Measurements from ENCODE around the gene PIEZO1.
A peak's percentile ranks its signal among the peaks of the same experiment; 100 is the strongest.

PIEZO1 gene

GRCh38 chr16:88810912-88811768 lies 26.1 kb upstream of the PIEZO1 start:
- Mint-ChIP-seq H3K36me3 (peaks cover 1% of the 10 kb centered on the region), H3K4me1 (peaks cover 13% of the 10 kb centered on the region), H3K27ac (peak overlapping the region; percentile 91), H3K27me3 (no peaks in the 10 kb centered on the region), H3K4me3 (peak overlapping the region; percentile 99), H3K9me3 (no peaks in the 10 kb centered on the region)
- ATAC-seq (ENCODE audit: low read depth), result peak; percentile 41
- DNase-seq (ENCODE audit: low spot score in 2 of 2), result peak in 1 of 2 donors; percentile 41

DNA sequence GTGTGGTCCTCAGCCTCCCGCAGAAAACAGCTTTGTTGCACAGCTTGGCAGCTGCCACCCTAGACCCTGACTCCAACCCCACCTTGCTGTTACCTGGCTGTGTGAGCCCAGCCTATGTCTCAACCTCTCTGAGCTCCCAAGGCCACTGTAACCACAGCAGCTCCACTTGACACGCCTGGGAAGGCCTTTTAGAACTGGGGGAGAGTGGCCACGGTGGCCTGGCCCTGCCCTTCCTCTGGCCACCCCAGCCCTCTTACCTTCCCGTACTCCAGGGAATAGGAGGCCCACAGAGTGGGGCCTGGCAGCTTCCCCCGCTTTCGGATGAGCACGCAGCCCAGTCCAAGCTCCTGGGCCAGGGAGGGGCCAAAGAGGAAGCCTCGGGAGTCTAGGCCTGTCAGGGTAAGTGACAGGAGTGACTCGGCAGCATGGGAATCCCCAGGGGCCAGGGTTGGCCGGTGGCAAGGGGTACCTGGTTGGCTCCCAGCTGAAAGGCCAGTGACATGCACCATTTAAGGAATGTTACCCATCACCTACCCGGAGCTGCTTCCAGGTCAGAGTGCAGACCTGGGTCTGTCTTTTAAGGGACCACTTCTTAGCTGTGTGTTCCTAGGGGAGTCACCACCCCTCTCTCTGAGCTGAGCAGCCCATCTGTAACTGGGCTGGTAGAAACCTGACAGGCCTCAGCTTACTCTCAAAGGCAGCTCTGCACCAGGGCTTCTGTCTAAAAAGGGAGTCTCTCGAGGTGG lies 25.3 kb upstream of the PIEZO1 start:
- Mint-ChIP-seq H3K4me3 (peak overlapping the region; percentile 99), H3K9me3 (no peaks in the 10 kb centered on the region)

GRCh38 chr16:88809676-88810165 lies 24.7 kb upstream of the PIEZO1 start:
- Mint-ChIP-seq H3K27me3 (no peaks in the 10 kb centered on the region), H3K27ac (no peak overlapping the region), H3K9me3 (no peaks in the 10 kb centered on the region), H3K4me1 (peaks cover 13% of the 10 kb centered on the region), H3K4me3 (peak overlapping the region; percentile 24), H3K36me3 (peaks cover 1% of the 10 kb centered on the region)
- DNase-seq (ENCODE audit: low spot score in 2 of 2) (no peak), ATAC-seq (ENCODE audit: low read depth) (no peak)

More for the DNA sequence above, 25.3 kb upstream of the PIEZO1 start:
- Mint-ChIP-seq H3K4me1 (peaks cover 13% of the 10 kb centered on the region), H3K27ac (no peak overlapping the region), H3K36me3 (peaks cover 1% of the 10 kb centered on the region), H3K27me3 (no peaks in the 10 kb centered on the region)
- ATAC-seq (ENCODE audit: low read depth) (no peak), DNase-seq (ENCODE audit: low spot score in 2 of 2) (no peak)

DNA sequence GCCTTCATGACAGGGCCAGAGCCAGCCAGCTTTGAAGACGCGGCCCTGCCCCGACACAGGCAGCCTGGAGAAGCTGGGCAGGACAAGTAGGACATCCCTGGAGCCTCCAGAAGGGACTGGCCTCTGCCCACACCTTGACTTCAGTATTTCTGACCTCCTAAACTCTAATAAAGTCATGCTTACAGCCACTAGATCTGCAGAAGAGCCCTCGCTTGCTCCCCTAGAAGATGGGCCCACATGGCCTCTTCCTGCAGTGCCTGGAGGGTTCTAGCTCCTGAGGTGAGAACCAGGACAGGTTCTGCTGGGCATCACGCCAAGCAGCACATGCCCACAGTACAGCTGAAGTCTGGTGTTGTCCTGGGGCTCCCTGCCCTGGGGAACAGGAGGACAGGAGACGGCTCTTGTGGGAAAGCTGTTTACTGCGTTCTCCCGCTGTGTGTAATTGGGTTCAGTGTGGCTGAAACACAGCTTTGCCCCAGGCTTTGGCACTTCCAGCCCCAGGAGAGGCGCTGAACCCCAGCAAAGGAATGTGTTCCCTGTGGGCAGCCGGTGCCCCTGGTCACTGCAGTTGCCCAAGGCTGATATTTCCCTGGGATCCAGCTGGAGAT lies 24.2 kb upstream of the PIEZO1 start:
- Mint-ChIP-seq H3K4me1 (peaks cover 13% of the 10 kb centered on the region), H3K27me3 (no peaks in the 10 kb centered on the region), H3K27ac (no peak overlapping the region), H3K4me3 (no peak overlapping the region), H3K9me3 (no peaks in the 10 kb centered on the region), H3K36me3 (peaks cover 1% of the 10 kb centered on the region)
- DNase-seq (ENCODE audit: low spot score in 2 of 2), result no peak
- ATAC-seq (ENCODE audit: low read depth), result no peak

DNA sequence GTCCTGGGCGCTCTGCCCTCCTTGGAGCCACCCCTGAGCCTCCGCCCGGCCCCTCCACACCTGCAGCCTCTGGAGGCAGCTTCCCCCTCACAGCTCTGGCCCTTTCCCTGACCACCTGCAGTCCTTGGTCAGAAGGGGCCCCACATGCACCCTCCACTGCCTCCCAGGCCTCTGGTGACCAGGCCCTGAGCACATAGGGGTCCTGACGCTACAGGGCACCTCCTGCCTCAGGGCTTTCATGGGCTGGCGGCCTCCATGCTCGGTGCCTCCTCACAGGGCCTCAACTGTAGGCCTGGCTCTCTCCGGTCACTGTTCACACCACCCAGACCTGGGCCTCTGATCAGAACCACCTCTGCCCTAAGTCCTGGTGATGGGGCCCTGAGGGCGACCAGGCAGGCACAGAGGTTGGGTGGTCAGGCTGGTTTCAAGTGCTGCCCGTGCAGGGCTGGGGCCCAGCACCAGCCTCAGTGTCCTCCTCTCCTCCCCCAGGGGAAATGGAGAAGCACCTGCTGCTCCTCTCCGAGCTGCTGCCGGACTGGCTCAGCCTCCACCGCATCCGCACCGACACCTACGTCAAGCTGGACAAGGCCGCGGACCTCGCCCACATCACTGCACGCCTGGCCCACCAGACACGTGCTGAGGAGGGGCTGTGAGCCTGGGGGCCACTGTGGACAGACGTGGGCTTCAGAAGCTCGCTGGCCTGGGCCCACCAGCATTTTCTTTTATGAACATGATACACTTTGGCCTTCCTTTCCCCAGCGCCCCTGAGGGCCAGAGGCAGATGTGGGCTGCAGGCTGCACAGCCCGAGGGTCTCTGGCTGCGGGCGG lies 22.8 kb upstream of the PIEZO1 start:
- Mint-ChIP-seq H3K9me3 (no peaks in the 10 kb centered on the region), H3K4me3 (no peak overlapping the region), H3K27me3 (no peaks in the 10 kb centered on the region), H3K27ac (no peak overlapping the region), H3K36me3 (peaks cover 1% of the 10 kb centered on the region), H3K4me1 (peaks cover 13% of the 10 kb centered on the region)
- no peak for DNase-seq (ENCODE audit: low spot score in 2 of 2)
- ATAC-seq (ENCODE audit: low read depth), result no peak

DNA sequence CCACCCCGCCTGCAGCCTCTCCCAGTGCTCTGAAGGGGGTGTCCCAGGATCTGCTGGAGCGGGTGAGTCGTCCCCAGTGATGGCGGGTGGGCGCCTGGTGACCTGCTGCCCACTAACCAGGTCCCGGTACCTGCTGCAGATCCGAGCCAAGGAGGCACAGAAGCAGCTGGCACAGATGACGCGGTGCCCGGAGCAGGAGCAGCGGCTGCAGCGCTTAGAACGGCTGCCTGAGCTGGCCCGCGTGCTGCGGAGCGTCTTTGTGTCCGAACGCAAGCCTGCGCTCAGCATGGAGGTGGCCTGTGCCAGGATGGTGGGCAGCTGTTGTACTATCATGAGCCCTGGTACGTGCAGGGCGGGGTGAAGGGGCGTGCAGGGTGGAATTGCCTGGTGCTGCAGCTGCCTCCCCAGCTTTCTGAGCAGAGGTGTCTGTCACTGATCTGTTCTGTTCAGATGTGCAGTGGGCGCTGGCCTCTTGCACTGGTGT lies 22.2 kb upstream of the PIEZO1 start:
- H3K36me3 Mint-ChIP-seq, result peaks cover 1% of the 10 kb centered on the region
- no peak for ATAC-seq (ENCODE audit: low read depth)
- H3K4me1 Mint-ChIP-seq, result peaks cover 10% of the 10 kb centered on the region
- DNase-seq (ENCODE audit: low spot score in 2 of 2), result no peak
- H3K9me3 Mint-ChIP-seq, result no peaks in the 10 kb centered on the region
- H3K4me3 Mint-ChIP-seq, result no peak overlapping the region
- no peaks in the 10 kb centered on the region for H3K27me3 Mint-ChIP-seq
- H3K27ac Mint-ChIP-seq, result no peak overlapping the region

DNA sequence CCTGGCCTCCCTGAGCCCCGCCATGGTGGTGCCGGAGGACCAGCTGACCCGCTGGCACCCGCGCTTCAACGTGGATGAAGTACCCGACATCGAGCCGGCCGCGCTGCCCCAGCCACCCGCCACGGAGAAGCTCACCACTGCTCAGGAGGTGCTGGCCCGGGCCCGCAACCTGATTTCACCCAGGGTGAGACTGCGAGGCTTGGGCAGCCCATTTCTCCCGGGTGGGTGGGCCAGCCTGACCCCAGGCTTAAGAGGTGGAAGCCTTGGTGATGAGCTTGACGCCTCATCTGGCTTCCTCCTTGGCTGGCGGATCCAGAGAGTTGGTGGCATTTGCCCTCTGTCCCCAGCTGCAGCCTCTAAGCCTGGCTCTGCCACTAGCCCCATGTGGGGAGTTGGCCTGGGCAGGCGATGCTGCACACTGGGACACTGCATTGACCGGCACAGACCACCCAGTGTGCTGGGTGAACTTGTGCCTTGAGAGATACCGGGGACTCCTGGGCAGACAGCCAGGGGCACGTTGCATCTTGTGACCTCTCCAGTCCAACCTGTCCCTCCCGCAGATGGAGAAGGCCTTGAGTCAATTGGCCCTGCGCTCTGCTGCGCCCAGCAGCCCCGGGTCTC lies 21.6 kb upstream of the PIEZO1 start:
- no peak for ATAC-seq (ENCODE audit: low read depth)
- Mint-ChIP-seq H3K27ac (no peak overlapping the region), H3K36me3 (peaks cover 1% of the 10 kb centered on the region), H3K4me1 (peaks cover 10% of the 10 kb centered on the region), H3K27me3 (no peaks in the 10 kb centered on the region), H3K4me3 (no peak overlapping the region), H3K9me3 (no peaks in the 10 kb centered on the region)
- DNase-seq (ENCODE audit: low spot score in 2 of 2), result no peak

DNA sequence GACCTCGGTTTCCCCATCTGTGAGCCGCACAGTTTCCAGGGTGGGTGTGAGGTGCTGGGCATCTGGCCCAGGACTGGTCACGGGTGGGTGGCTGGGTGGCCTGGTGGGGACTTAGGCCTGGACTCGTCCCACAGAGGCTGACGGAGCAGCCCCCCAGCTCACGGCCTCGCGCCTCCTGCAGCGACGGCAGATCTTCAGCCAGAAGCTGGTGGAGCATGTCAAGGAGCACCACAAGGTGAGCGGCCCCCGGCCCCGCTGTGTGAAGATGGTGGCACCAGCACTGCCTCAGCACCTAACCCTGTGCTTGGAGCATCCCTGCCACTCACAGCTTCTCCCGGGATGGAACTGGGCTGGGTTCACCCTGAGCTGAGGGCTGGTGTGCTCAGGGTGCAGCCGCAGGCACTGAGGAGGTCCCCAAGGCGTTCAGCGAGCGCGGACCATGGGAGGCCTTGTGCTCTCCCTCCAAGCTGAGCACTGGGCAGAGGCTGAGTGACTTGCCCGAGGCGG lies 20.9 kb upstream of the PIEZO1 start:
- no peak for DNase-seq (ENCODE audit: low spot score in 2 of 2)
- Mint-ChIP-seq H3K4me1 (peaks cover 10% of the 10 kb centered on the region), H3K36me3 (peaks cover 1% of the 10 kb centered on the region), H3K4me3 (no peak overlapping the region), H3K27me3 (no peaks in the 10 kb centered on the region), H3K27ac (no peak overlapping the region), H3K9me3 (no peaks in the 10 kb centered on the region)
- no peak for ATAC-seq (ENCODE audit: low read depth)

DNA sequence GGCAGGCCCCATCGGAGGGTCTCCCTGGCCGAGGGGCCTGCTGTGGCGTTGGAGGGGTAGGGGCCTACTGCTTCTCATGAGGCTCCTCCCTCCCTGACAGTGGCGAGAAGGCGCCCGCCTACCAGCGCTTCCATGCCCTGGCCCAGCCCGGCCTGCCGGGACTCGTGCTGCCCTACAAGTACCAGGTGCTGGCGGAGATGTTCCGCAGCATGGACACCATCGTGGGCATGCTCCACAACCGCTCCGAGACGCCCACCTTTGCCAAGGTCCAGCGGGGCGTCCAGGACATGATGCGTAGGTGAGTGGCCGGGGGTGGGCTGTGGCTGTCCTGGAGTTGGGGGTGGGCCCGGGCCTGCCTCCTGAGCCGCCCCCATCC lies 20.3 kb upstream of the PIEZO1 start:
- H3K4me1 Mint-ChIP-seq, result peaks cover 9% of the 10 kb centered on the region
- H3K4me3 Mint-ChIP-seq, result no peak overlapping the region
- no peaks in the 10 kb centered on the region for H3K9me3 Mint-ChIP-seq
- H3K27ac Mint-ChIP-seq, result no peak overlapping the region
- peaks cover 1% of the 10 kb centered on the region for H3K36me3 Mint-ChIP-seq
- ATAC-seq (ENCODE audit: low read depth), result no peak
- no peaks in the 10 kb centered on the region for H3K27me3 Mint-ChIP-seq
- no peak for DNase-seq (ENCODE audit: low spot score in 2 of 2)

- ATAC-seq (ENCODE audit: low read depth) (no peak), DNase-seq (ENCODE audit: low spot score in 2 of 2) (no peak)
- no peak overlapping the region for H3K27ac Mint-ChIP-seq
Measured at GRCh38 chr16:88804552-88805339, 19.7 kb upstream of the PIEZO1 start.

DNA sequence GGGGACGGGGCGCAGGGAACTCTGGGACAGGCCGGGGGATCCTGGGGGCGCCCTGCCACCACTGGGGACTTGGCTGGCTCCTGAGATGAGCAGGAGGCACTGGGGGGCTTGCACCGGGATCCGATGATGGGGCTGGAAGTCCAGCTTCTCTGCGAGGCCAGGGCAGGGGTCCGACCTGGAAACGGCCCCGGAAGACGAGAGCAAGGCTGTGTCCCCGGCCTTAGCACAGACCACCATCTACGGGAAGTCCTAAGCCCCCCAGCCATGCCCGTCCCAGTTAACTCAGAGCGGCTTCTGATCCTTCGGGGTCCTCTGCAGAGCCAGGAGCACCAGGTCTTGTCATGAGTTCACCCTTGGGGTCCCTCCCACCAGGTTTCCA lies 19.1 kb upstream of the PIEZO1 start:
- peaks cover 8% of the 10 kb centered on the region for H3K4me1 Mint-ChIP-seq
- no peak overlapping the region for H3K27ac Mint-ChIP-seq
- H3K9me3 Mint-ChIP-seq, result no peaks in the 10 kb centered on the region
- peaks cover 1% of the 10 kb centered on the region for H3K36me3 Mint-ChIP-seq
- H3K4me3 Mint-ChIP-seq, result peak overlapping the region; percentile 44
- DNase-seq (ENCODE audit: low spot score in 2 of 2), result no peak
- ATAC-seq (ENCODE audit: low read depth), result no peak
- H3K27me3 Mint-ChIP-seq, result no peaks in the 10 kb centered on the region

More at GRCh38 chr16:88804552-88805339, 19.7 kb upstream of the PIEZO1 start:
- no peaks in the 10 kb centered on the region for H3K27me3 Mint-ChIP-seq
- no peak overlapping the region for H3K4me3 Mint-ChIP-seq
- no peaks in the 10 kb centered on the region for H3K9me3 Mint-ChIP-seq
- H3K36me3 Mint-ChIP-seq, result peaks cover 1% of the 10 kb centered on the region
- H3K4me1 Mint-ChIP-seq, result peaks cover 8% of the 10 kb centered on the region

DNA sequence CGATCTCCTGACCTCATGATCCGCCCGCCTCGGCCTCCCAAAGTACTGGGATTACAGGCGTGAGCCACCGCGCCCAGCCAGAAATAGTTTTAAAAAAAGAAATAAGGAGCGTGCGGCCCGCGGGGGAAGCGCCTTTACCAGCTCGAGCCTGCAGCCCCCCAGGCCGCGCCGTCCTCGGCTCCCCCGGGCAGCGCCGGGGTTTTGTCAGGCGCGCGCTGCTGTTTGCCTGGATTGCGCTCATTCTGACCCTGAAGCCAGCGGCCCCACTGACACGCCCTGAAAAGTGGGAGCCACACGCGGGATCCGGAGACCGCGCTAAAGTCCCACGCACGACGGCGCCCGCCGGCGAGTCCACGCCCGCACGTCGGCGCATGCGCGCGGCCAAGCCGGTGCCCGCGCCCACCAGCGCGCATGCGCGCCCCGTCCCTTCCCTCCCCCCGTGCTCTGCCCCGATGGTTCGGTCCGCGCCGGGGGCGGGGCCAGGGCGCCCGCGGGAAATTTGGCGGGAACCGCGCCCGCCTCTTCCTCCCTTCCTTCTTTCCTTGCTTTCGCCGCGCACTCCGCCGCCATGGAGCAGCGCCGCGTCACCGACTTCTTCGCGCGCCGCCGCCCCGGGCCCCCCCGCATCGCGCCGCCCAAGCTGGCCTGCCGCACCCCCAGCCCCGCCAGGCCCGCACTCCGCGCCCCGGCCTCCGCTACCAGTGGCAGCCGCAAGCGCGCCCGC lies 18.4 kb upstream of the PIEZO1 start, which contains the start of gene CDT1:
TSS of gene CDT1 (plus strand) at position 526 of the 724 bp plus-strand sequence. CDS start at position 569, 43 bp downstream.
- Mint-ChIP-seq H3K4me1 (peaks cover 6% of the 10 kb centered on the region), H3K27me3 (no peaks in the 10 kb centered on the region), H3K9me3 (no peaks in the 10 kb centered on the region), H3K4me3 (peak within 1 kb of the TSS; percentile 82), H3K27ac (peak within 1 kb of the TSS; percentile 72), H3K36me3 (no peaks in the 10 kb centered on the region)
- ATAC-seq (ENCODE audit: low read depth) (peak; percentile 67), DNase-seq (ENCODE audit: low spot score in 2 of 2) (peak; percentile 86 to 89)

All from memory B cell (primary cell).